Stimulated activated naive CD4-positive, alpha-beta T cell treated with Interleukin-2 at 50 U/mL for 16 hours (primary cell): ENCODE measurements around the gene MLEC.

ENCODE experiments used
- DNase-seq: peaks from one replicate; lab custom pipeline; 2025; lab: John Stamatoyannopoulos, UW

MLEC gene

DNA sequence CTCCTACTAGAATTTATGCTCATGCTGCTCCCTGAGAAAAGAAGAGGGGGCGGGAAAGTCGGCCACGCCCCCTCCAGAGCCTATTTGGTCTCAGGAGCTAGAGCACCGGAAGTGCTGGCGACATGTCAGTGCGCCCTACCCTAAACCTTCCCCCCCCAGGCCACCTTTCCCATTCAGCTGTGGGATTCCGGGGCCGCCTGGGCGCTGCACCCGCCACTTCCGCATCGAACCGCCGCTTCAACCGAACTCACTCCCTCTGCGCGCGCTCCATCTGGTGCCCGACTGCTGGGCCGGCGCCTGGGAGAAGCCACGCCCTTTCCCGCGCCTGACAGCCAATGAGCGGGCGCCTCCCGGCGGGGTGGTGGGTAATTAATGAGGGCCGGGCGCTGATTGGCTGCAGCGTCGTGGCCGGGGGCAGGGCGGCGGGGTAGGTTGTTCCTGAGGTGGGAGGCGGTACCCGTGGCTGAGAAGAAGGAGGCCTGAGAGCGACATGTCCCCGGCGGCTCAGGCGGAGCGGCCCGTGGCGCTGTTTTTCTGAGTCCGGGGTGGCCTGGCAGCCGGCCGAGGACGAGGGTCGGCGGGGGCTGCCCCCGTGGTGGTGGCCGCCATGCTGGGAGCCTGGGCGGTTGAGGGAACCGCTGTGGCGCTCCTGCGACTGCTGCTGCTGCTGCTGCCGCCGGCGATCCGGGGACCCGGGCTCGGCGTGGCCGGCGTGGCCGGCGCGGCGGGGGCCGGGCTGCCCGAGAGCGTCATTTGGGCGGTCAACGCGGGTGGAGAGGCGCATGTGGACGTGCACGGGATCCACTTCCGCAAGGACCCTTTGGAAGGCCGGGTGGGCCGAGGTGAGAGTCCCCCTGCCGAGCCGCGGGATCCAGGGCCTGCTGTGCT lies at the start of gene MLEC:
Gene MLEC (plus strand): TSS at position 460 of the 888 bp plus-strand sequence. CDS start 148 bp downstream, at position 608.
- DNase-seq = peak; percentile 99

GRCh38 chr12:120639771-120640721 lies 46.9 kb upstream of the MLEC start, which contains the start of gene CABP1:
TSS of gene CABP1 (plus strand) at chr12:120640626. CDS start at chr12:120640686, 60 bp downstream.
- DNase-seq = peak; percentile 66

DNA sequence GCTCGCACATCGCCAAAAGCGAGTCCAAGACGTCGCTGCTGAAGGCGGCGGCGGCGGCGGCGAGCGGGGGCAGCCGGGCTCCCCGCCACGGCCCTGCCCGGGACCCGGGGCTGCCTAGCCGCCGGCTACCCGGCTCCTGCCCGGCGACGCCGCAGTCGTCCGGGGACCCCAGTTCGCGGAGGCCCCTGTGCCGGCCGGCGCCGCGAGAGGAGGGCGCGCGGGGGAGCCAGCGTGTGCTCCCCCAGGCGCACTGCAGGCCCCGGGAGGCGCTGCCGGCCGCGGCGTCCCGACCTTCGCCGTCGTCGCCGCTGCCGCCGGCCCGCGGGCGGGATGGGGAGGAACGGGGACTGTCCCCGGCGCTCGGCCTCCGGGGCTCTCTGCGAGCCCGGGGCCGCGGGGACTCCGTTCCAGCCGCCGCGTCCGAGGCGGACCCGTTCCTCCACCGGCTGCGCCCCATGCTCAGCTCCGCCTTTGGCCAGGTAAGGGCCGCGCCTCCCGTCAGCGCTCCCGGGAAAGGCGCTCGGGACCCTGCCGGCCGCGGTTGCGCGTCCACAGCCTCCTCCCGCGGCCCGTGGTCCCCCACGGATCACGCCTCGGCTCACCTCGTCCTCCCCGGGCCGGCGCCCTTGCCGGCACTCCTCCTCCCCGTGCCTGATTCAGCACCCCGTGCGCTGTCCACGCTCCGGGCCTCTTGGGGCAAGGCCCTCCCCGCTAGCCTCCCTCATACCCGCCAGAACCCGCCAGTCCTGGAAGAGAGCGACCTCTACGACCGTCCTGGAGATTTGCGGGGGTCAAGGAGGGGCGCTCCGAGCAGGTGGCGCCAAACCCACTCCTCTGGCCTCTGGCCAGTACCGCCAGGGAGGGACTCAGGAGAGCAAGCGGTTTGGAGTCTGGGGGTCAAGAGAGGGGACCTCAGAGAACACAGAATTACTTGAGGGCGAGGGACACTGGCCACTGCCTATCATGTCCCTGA lies 45.8 kb upstream of the MLEC start:
- DNase-seq = peak; percentile 45

- DNase-seq = no peak
Observed at GRCh38 chr12:120642121-120642520, 44.8 kb upstream of the MLEC start.

DNA sequence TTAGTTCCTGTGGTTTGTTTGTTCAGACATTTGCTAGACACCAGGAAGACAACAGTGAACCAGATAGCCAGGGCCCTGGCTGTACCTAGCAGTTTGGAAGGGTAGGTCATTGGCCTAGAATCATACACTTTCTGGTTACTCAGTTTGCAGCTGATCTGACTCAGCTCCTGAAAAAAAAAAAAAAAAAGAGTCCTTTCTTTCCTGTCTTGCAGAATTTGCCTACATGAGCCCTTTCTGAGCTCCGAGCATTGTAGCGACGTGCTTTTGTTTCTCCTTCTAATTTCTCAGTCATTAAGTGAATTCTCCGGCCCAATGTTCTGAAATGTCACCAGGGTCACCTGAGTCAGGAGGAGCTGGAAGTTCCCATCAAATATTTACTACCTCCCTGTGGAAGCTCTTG lies 44.1 kb upstream of the MLEC start:
- DNase-seq = no peak

- DNase-seq = no peak
Observed at GRCh38 chr12:120643574-120643973, 43.4 kb upstream of the MLEC start.

DNA sequence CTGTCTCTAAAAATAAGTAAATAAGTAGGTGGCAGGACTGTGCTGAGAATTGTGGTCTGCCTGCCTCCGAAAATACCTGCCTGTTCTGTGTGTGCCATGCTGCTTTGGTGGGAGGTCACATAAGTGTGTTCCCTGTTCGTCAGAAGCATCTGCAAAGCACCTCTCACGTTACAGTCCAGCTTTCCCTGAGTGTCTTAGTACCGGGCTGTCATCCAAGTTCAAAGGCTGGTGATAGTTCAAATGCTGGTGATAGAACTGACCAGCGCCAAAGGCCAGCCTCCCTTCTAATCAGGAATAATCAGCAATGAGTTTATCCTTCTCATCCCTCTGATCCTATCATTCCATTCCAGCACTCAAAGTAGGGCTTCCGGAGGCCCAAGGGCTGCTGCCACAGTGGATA lies 40.9 kb upstream of the MLEC start:
- DNase-seq = no peak

GRCh38 chr12:120647375-120647755 lies 39.6 kb upstream of the MLEC start:
- no peak for DNase-seq

- no peak for DNase-seq
Observed at GRCh38 chr12:120649442-120650232, 37.3 kb upstream of the MLEC start.

DNA sequence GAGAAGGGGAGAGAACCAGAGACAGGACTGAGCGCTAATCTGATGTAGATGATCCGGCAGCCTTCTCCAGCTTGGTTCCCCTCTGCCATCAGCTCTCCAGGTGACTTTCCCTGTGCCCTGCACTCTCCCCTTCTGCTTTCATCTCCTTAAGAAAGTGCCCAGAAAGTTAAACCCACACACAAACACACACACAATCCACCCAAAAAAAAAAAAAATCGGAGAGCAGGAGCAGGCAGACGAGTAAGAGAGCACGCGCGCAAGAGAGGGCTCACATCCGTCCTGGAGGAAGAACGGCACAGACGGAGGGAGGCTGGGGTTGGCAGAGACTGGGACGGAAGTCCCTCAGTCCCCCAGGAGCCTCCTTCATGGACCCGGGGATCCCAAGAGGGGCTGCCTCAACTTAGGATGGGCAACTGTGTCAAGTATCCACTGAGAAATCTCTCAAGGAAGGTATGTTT lies 36.7 kb upstream of the MLEC start:
- no peak for DNase-seq

- no peak for DNase-seq
Observed at GRCh38 chr12:120651821-120652220, 35.1 kb upstream of the MLEC start.

DNA sequence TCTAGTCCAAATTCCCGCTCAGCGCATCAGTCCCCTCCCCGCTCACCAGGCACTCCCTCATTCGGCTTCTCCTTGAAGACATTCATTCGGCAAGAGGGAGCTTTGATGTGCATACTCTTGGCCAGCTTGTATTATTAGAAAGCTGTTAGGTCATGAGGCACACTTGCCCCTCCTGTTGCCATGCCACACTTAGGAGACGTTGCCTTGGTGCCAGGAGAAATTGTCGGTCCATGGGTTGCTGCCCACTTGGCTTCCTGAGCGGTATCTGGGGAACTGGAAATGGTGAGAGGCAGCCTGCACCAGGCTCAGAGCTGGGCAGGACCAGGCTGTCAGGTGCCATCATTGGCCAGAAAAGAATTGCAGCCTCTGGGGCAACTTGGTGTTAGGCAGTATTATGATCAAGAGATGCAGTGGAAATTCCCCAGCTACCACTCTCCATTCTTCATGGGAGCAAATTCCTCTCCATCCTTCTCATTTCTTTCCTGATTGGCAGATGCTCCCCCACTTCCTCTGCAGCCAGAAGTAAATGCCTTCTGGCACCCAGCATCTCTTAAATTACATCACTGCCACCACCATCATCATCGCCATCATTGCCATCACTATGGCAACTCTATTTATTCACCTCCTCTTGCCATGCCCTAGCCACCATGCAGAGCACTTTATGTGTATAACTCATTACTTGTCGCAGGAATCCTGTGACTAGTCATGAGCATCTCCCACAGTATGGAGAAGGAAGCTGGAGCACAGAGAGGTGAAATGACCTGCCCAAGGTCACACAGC lies 34.1 kb upstream of the MLEC start:
- no peak for DNase-seq

DNA sequence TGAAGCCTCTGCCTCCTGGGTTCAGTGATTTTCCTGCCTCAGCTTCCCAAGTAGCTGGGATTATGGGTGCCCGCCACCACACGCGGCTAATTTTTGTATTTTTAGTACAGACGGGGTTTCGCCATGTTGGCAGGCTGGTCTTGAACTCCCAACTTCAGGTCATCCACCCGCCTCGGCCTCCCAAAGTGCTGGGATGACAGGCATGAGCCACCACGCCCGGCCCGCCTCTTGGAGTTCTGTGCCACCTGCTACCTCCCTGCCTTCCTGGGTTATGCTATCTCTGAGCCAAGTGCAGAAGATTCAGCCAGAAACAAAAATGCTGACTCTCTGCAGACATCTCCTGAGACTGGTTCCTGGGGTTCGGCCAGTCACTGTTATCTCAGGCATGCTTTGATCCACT lies 33.3 kb upstream of the MLEC start:
- no peak for DNase-seq

DNA sequence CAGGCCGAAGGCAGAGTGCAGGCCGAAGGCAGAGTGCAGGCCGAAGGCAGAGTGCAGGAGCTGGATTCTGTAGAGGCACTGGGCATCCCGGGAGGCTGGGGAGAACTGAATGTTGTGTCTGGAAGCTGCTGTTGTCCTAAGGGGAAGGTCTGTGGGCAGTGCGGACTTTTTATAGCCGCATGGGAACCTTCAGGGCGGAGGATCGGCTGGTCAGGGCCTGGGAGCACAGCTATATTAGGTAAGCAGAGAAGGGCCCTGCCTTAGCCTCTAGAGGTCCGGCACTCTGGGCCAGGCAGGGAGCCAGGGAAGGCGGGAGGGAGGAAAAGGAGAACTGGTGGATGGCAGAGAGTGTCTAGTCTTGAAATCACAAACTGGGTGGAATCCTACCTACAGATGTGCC lies 32.3 kb upstream of the MLEC start:
- no peak for DNase-seq

GRCh38 chr12:120656008-120656407 lies 30.9 kb upstream of the MLEC start:
- DNase-seq = no peak

- no peak for DNase-seq
Observed at GRCh38 chr12:120658286-120659150, 28.4 kb upstream of the MLEC start.

DNA sequence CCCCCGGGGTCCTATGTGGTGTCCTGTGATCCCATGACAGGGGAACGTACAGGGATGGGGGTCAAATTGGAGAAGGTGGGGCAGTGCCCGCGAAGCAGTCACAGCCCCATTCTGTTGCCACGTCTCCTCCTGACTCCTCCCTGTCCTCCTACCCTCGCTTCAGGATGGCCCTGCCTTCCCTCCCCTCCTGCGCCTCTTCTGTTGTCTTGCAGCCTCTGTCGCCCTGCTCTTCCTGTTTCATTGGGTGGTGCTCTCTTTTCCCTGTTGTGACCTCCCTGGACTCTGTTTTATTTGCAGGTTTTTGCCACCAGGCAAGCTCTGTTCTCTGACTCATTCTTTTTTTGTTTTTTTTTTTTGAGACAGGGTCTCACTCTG lies 27.8 kb upstream of the MLEC start:
- no peak for DNase-seq

DNA sequence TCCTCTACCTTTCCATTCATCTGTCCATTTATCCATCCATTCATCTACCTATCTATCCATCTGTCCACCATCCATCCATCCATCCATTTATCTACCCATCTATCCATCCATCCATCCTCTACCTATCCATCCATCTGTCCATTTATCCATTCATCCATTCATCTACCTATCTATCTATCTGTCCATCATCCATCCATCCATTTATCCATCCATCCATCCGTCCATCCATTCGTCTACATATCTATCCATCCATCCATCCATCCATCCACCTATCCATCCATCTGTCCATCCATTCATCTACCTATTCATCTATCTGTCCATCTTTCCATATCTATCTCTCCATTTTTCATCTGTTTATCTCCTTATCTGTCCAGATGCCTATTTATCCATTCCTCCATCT lies 25.5 kb upstream of the MLEC start:
- DNase-seq = no peak

- no peak for DNase-seq
Observed at GRCh38 chr12:120662879-120663278, 24.1 kb upstream of the MLEC start.
